ENCODE measurements around the gene MCEMP1.

MCEMP1 gene, protein sequence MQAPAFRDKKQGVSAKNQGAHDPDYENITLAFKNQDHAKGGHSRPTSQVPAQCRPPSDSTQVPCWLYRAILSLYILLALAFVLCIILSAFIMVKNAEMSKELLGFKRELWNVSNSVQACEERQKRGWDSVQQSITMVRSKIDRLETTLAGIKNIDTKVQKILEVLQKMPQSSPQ

DNA sequence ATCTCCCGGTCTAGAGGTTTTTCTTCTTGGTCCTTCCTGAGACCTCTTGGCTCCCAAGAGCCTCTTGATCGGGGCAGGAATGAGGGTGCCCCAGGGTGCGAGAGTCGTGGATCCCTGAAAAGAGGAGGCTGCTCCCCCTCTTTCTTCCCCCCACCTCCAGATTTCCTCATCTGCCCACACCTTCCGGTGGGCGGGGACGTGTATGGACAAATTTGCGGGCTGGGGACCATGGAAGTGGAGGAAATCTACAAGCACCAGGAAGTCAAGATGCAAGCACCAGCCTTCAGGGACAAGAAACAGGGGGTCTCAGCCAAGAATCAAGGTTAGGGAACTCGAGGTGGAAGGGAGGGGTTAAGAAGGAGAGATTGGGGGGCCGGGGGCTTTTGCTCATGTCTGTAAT, at the start of gene MCEMP1:
Gene MCEMP1, plus strand, starts transcription at position 237 of the 400 bp plus-strand sequence. Its CDS starts 31 bp downstream, at position 268.
- H3K27ac ChIP-seq: peak within 1 kb of the TSS; percentile 96
- H3K4me1 ChIP-seq (ENCODE audit: control insufficient read depth in 1 of 2, insufficient read depth in 1 of 2, low read depth in 1 of 2, low read length in 1 of 2): peaks cover 94% of the 10 kb centered on the region in 2 experiments
- TF ChIP-seq, protein P1, sequence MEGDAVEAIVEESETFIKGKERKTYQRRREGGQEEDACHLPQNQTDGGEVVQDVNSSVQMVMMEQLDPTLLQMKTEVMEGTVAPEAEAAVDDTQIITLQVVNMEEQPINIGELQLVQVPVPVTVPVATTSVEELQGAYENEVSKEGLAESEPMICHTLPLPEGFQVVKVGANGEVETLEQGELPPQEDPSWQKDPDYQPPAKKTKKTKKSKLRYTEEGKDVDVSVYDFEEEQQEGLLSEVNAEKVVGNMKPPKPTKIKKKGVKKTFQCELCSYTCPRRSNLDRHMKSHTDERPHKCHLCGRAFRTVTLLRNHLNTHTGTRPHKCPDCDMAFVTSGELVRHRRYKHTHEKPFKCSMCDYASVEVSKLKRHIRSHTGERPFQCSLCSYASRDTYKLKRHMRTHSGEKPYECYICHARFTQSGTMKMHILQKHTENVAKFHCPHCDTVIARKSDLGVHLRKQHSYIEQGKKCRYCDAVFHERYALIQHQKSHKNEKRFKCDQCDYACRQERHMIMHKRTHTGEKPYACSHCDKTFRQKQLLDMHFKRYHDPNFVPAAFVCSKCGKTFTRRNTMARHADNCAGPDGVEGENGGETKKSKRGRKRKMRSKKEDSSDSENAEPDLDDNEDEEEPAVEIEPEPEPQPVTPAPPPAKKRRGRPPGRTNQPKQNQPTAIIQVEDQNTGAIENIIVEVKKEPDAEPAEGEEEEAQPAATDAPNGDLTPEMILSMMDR (IDR thresholded peaks at IDR 0.05): no peak

DNA sequence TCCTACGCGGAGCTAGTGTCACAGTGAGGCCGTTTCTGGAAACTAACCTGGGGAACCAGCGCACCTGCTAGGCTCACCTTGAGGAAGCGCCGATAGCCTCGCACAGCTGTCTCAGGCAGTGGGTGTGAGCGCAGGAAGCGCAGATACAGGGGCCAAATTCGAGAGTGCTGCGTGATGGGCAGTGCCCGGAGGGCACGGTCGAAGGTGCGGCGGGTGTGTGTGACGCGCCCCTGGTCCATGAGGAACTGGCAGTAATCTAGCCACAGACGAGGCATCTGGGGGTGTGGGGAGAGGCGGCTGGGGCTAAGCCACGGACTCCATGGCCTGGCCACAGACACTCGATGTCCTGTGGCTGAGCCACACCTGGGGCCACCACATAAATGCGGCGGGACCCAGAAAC, 49.7 kb upstream of the MCEMP1 start:
- Histone ChIP-seq H3K9me3 (no peaks in the 10 kb centered on the region), H3K4me3 (ENCODE audit: low read depth in 1 of 2, low read length in 1 of 2) (no peak overlapping the region), H3K4me1 (ENCODE audit: control insufficient read depth in 1 of 2, insufficient read depth in 1 of 2, low read depth in 1 of 2, low read length in 1 of 2) (peaks cover 24 to 27% of the 10 kb centered on the region in 2 experiments), H3K27ac (no peak overlapping the region), H3K27me3 (no peaks in the 10 kb centered on the region), H3K36me3 (peaks cover 62% of the 10 kb centered on the region)
- TF ChIP-seq, protein P1 (IDR thresholded peaks at IDR 0.05): no peak

More for the DNA sequence above, at the start of gene MCEMP1:
- peaks cover 4% of the 10 kb centered on the region for H3K36me3 ChIP-seq
- H3K9me3 ChIP-seq: no peaks in the 10 kb centered on the region
- H3K4me3 ChIP-seq (ENCODE audit: low read depth in 1 of 2, low read length in 1 of 2): peak within 1 kb of the TSS; percentile 61 to 100
- no peaks in the 10 kb centered on the region for H3K27me3 ChIP-seq

DNA sequence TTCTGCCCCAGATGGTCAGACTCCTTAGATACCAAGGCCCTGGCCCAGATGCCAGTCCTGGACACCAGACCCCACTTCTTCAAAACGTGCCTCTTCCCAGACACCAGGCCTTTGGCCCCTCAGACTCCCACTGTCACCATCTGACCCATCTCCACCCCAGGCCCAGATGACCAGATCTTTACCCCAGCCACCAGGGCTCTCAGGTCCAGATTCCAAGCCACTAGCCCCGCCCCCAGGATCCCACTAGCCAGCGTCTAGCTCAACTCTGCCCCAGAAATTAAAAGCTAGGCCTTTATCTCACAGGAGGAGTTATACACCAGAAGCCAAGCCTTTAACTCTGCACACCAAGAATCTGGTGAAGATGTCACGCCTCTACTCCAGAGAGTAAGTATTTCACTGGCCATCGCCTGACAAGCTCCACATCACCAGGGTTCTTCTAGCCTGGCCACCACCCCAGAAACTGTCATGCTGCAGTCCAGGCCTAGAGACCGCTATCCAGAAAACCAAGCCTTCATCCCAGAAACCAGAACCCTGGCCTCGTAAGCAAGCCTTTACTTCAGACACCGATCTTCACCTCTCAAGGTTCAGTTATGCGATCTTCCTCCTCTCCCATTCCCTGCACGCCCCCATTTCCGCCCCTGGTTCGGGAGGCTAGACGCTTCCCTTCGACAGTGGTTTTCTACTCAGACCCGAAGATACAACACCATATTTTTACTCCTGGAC, 48.1 kb upstream of the MCEMP1 start:
- H3K27me3 ChIP-seq: no peaks in the 10 kb centered on the region
- peaks cover 54% of the 10 kb centered on the region for H3K36me3 ChIP-seq
- no peaks in the 10 kb centered on the region for H3K9me3 ChIP-seq
- H3K4me1 ChIP-seq (ENCODE audit: control insufficient read depth in 1 of 2, insufficient read depth in 1 of 2, low read depth in 1 of 2, low read length in 1 of 2): peaks cover 24 to 27% of the 10 kb centered on the region in 2 experiments
- peak overlapping the region; percentile 91 for H3K27ac ChIP-seq
- peak overlapping the region; percentile 88 to 97 for H3K4me3 ChIP-seq (ENCODE audit: low read depth in 1 of 2, low read length in 1 of 2)
- TF ChIP-seq, protein P1 (IDR thresholded peaks at IDR 0.05): no peak

DNA sequence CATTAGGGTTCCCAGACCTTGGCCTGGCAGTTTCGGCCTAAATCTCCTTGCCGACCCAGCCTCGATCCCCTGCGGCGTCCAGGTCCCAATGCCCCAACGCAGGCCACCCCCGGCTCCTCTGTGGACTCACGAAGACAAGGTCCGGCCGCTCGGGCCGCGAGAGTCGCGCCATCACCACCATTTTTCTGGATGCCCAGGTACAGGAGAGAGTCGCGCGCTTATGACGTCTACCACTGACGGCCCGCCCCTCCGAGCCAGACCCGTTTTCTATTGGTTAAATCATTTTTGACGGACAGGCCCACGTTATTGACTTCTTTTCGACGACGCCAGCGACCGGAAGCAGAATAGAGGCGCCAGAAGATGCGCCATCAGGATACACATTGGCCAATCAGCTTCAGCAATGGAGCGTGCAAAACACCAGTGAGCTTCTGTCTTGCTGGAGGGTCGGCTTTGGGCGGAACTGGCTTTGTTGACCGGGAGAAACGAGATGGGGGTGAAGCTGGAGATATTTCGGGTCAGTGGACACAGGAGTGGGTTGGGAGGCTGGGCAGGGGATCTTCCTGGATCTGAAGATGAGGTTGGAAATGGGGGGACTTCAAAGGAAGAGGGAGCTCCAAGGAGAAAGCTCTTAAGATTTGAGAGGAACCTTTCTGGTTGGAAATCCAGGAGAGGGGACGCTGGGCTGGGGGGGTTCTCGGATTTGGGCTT, 47.4 kb upstream of the MCEMP1 start, which contains the start of the genes PET100 and XAB2:
Gene PET100, plus strand, starts transcription at position 447 of the 708 bp plus-strand sequence. Its CDS starts 41 bp downstream, at position 488.
Gene XAB2, minus strand, starts transcription at position 199 of the 708 bp plus-strand sequence. Its CDS starts 18 bp downstream, at position 181.
- Histone ChIP-seq H3K9me3 (no peaks in the 10 kb centered on the region), H3K27me3 (no peaks in the 10 kb centered on the region), H3K4me3 (ENCODE audit: low read depth in 1 of 2, low read length in 1 of 2) (peak within 1 kb of the TSS; percentile 88 to 97), H3K4me1 (ENCODE audit: control insufficient read depth in 1 of 2, insufficient read depth in 1 of 2, low read depth in 1 of 2, low read length in 1 of 2) (peaks cover 24 to 27% of the 10 kb centered on the region in 2 experiments), H3K36me3 (peaks cover 46% of the 10 kb centered on the region), H3K27ac (peak within 1 kb of the TSS; percentile 91)
- TF ChIP-seq, protein P1 (IDR thresholded peaks at IDR 0.05): peak; percentile 49

DNA sequence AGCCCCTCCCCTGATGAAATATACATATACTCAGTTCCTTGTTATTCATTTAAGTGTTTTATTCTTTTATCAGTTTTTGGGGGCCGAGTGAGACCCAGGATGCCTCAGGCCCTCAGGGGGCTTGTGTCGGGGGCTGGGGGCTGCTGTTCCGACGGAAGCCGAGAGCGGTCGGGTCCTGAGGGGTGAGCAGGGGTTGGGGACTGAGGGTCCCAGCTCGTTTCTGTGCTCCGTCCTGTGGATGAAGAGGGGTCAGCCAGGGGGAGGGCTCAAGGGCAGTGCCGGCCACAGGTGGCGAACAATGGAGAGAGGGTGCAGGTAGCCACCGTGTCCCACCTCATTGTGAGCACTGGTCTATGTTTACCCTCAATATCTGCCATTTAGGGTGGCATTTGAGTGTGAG, 45.3 kb upstream of the MCEMP1 start:
- TF ChIP-seq, protein P1 (IDR thresholded peaks at IDR 0.05): no peak
- no peaks in the 10 kb centered on the region for H3K27me3 ChIP-seq
- H3K4me1 ChIP-seq (ENCODE audit: control insufficient read depth in 1 of 2, insufficient read depth in 1 of 2, low read depth in 1 of 2, low read length in 1 of 2): peaks cover 32 to 36% of the 10 kb centered on the region in 2 experiments

More for the DNA sequence above, 45.3 kb upstream of the MCEMP1 start:
- H3K9me3 ChIP-seq: no peaks in the 10 kb centered on the region
- H3K36me3 ChIP-seq: peaks cover 26% of the 10 kb centered on the region
- H3K4me3 ChIP-seq (ENCODE audit: low read depth in 1 of 2, low read length in 1 of 2): no peak overlapping the region
- H3K27ac ChIP-seq: no peak overlapping the region

All from neutrophil (primary cell).